ENCODE results near the gene PKNOX2.

Gene PKNOX2

DNA sequence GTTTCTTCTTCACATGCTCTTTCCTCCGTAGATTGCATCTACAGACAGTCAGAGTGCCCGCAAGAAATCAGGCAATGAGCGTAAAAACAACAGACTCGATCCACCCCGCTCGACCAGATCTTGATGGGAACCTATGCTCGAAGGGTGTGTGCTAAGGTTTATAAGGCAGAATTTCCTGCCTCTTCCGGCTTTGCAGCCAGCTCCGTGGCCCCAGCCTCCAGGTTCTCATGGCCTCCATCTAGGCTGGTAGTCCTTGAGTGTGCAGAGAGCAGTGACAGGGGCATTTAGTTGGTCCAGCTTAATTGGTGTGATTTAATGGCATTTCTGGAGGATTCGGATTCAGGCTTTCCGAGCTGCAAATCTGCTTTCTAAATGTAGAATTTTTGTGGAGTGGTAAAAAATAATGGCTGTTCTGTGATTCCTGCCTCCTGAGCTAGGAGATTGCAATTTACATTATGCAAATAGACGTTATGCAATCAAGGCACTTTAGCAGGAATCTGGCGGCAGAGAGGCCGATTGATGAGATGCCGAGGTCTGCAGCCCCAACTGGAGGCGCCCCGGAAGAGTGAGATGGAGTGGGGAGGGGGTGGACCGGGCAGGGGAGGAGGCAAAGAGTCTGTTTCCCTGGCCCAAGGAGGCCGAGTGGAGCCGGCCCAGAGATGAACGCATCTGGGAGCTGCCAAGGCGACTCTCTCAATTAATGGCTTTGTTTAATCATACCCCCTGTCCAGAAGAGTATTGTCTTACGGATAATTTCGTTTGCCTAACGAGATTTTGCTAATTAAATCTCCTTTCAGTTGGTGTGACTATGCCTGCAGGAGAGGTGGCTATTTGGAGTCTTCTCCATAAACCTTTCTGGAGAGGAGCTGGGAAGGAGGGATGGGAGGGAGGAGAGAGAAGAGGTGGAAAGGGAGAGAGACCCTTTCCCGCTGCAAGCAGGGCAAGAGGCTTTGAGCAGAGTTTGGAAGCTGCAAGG lies 75.3 kb downstream of the PKNOX2 start:
- DNase-seq: no peak

DNA sequence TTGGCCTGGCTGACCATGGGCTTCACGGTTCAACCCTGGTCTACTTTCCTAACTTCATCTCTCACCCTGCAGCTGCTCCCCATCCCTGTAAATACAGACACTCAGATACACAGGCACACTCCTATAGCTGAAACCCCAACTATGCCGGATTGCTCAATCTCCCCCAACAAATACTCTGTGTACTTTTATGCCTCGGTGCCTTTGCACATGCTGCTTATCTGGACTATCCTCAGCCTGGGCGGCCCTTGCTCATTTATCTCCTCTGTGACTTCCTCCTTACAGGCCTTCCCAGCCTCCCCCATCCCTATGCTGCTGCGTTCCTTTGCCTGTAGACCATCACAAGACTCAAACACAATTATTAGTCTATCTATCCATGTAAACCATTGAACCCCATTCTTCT lies 76.6 kb downstream of the PKNOX2 start:
- no peak for DNase-seq

DNA sequence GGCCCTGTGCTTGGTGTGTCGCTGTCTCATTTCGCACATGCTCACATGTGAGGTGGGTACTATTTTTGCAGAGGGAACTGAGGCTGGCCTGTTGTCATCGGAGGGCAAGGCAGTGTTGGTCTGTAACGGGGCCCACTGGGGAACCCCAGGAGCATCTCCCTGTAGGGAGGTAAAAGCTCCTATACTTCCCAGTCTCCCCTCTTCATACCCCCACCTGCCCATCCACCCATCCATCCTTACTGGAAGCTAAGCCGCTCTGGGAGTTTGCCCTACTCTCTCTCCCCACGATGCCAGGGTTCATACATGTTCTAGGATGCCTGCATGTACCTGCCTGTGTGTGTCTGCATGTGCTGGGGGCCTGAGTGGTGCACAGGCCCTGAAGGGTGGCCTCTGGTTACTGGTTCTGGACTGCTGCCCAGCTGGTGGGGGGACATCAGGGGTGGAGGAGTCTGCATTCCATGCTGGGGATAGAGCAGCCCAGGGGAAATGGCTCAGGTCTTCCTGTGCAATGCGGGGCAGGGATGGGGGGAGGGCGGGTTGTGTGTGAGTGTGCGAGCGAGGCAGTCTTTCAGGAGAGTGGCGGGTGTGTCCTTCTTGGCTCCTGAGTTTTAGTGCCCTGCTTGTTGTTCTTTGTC lies 77.7 kb downstream of the PKNOX2 start:
- DNase-seq: no peak

DNA sequence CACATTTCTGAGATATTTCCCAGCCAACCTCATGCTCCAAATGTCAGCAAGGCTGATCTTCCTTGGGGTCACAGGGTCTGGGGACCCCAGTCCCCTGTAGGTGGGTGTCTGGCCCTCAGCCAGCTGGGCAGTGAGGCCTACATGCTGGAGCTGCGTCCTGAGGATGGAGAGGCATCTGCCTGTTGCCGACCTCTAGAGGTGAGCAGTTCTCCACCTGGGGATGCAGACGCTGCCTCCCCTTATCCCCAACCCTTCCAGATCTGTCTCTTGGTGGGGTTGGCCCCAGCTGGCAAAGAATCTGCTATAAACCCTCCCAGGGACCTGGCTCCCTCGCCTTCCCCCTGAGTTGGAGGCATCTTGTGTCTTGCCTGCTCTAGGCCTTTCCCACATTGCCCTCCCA lies 79.6 kb downstream of the PKNOX2 start:
- DNase-seq: no peak

DNA sequence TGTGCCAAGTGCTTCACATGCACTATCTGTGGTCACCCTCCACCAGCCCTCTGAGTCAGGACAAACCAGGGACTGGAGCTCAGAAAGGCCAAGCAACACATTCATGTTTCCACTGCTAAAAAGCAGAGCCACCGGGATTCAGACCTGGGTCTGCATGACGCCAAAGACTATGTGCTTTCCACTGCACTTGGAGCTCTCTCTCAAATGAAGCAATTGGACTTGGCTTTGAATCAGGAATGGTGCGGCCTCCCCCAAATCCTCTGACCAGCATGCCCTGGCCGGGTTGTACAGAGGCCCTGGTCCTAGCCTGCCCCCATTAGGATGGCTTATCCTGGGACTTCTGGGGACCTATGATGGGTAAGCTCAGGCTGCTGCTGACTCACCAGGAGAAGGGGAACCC lies 80.7 kb downstream of the PKNOX2 start:
- DNase-seq: no peak

DNA sequence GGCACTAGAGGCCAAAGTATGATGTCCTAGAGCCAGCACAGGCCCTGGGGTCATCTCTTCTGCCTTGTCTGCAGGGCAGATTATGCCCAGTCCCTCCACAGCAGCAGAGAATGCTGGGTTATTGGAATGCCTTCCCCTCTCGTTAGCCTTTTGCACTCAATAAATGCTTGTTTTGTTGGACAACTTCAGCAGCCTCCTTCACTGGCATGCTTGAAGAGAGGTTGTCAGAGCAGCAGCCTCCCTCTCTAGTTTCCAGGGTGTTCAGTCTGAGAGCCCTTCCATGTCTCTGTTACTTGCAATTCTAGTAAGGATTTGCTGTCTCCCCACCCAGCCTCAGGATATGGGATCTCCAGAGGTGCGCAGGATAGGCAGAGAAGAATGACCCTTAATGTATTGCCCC lies 82.9 kb downstream of the PKNOX2 start:
- no peak for DNase-seq

DNA sequence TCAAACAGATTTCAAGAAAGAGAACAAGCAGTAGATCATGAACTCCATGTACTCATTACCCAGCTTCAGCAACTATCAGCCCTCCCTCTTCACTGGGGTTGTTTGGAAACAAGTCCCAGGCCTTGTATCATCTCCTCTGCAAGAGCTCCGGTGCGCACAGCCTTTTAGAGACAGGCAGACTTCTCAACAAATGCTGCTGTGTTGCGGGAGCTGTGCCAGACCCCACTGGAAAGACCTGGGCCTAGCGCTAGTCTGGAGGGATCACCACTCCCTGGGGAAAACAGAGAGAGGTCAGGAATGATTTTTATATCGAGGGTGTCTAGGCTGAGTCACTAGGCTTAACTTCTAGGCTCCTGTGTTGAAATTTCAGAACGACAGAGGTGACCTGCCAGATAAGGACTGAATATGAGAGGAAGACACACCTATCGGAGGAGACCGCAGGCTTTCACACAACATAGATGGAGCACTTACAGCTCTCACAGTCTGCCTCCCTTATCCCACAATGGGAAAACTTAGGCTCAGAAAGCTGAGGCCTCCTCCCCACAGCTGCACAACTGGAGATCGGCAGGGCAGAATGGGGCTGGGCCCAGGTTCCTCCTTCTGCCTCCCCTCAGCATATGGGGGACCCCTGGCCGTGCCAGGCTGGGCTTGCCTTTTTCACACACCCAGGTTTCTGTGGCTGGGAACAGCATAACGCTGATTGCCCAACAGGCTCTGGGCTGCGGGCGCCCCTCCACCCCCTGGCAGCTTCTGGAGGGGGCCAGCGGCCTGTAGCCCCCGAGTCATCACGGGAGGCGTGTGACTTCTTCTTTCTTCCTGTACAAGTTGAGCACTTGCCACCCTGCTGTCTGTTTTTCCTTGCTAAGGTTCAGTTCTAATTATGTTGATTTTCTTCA lies 86.0 kb downstream of the PKNOX2 start:
- no peak for DNase-seq

DNA sequence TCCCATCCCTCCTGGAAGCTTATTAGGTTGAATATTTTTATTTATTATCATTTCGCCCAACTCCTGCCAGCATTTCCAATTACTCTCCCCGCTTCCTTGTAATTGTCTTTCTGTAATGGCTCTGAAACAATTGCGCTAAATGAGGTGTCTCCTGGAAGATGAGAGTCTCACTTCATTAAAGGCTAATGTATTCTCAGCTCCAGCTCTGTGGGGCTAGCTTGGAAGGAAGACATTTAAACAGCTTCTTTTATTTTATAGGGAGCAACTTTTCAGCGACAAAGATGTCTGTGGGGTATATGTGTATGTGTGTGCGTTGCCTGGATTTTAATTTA lies 86.6 kb downstream of the PKNOX2 start:
- no peak for DNase-seq

DNA sequence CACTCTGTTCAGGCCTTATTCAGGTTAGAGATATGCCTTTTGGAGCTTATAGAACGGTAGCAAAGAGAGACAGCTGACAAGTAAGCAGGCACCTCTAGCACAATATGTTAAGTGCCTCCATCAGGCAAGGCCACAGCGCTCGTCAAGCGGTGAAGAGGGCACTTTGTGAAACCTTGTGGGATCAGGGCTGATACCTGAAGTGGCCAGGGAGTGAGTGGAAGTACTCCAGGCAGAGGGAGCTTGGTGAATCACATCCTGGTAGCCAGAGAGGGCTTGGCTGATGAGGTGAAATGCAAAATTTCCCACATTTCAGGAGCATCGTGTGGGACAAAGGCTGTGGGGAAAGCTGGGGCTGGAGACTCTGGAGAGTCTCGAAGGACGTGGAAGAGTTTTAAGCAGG lies 87.4 kb downstream of the PKNOX2 start:
- no peak for DNase-seq

DNA sequence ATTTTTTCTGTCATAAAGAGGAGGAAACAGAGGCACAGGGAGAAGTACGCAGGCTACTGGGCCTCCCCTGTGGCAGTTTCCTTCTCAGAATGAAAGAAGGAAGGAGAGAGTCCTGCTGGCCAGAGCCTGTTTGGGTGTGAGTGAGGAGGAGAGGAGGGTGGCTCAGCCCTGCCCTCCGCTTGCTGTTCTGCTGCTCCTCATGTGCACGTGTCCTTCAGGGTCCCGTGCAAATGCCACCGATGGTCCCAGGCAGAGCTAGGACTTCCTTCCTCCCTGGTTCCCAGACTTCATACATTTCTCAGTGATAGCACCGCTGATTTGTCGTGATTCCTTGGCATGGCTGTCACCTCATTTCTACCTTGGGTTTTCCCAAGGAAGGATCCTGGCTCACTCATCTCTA lies 88.7 kb downstream of the PKNOX2 start:
- DNase-seq: no peak

DNA sequence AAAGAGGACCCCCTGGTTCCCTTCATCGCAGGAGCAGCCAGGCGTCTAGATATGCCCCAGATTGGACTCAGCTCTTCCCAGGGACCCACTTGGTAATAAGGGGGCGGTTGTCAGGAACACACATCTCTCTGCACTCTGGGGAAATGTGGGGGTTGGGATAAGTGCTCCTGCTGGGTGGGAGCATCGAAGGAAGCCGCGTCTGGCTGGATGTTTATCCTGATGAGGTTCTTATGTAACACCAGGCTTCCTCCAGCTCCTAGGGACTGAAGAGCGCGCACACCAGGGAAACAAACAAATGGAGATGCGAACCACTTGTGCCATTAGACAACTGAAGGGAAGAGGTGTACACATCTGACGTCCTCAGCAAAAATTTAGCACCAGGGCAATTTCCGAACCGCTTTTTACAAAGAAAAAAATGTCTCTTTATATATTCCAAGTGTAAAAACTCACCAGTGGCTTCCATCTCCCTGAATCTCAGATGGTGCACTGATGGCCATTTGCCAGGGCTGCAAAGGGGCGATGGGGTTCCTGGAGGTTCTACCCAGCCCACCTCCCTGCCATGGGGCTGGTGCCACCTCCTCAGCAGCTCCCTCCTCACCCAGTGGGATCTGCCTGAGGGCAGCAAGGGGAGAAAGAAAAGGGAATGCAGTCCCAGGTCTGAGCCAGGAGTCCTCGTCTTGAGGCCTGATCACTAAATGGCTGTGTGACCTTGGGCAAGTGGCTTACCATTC lies 89.4 kb downstream of the PKNOX2 start:
- no peak for DNase-seq

DNA sequence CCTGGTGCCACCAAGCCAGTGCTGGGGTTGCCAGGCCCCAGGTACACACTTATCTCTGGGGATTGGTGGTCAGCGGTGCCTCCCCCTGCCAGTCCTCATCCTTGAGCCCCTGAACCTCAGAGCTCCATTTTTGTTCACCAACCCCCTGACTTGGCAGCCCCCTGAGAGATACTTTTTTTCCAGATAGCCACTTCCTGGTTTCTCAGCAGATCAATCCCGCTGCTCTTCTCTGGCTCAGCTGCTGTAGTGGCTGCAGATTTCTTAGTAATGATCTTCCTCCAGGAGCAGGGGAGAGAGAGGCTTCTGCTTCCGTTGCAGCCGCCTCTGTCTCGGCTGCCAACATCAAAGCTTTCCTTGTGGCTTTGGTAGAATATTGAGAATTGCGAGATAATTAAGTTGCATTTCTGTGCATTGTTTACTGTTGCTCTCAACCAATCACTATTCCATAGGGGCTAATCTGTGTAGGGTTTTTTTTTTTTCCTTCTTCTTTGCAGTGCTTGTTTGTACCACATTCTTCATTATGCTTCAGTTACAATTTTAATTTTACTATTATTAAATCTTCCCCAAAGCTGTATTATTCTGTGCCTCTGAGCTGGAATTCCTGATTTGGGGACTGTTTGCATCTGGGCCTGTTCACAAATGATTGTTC lies 92.1 kb downstream of the PKNOX2 start:
- no peak for DNase-seq

DNA sequence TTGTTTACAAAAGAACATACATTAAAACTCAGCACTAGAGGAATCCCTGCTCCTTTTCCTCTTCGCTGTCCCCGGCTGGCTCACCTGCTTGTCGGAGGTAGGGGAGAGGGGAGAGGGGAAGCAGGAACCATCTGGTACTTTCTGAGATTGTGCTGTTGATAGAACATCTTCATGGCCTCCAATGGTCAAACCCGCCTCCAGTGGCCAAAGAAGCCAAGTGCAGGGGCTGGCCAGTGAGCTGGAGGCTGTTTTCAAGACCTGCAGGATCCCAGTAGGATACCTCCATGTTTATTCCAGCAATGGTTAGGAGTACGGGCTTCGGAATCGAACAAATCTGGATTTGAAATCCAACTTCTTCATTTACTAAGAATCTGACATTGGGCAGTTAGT lies 92.6 kb downstream of the PKNOX2 start:
- no peak for DNase-seq

DNA sequence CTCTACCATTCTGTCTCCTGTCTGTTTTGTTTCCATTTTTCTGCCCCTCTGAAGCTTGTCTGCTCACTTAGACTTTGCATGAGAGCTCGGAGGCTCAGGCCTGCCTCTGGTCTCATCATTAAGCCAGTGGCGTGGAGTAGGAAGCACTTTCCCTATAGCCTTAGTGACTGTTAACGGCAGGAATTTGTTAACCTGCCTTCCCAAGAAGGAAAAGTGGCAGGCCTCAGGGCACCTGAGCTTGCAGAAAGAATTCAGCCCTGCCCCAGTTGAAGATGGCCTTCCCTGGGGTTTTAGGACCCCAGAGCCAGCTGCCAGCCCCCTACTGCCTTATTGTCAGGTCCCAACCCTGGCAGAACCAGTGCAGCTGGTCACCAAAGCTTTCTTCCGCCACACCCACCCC lies 93.2 kb downstream of the PKNOX2 start:
- DNase-seq: no peak

DNA sequence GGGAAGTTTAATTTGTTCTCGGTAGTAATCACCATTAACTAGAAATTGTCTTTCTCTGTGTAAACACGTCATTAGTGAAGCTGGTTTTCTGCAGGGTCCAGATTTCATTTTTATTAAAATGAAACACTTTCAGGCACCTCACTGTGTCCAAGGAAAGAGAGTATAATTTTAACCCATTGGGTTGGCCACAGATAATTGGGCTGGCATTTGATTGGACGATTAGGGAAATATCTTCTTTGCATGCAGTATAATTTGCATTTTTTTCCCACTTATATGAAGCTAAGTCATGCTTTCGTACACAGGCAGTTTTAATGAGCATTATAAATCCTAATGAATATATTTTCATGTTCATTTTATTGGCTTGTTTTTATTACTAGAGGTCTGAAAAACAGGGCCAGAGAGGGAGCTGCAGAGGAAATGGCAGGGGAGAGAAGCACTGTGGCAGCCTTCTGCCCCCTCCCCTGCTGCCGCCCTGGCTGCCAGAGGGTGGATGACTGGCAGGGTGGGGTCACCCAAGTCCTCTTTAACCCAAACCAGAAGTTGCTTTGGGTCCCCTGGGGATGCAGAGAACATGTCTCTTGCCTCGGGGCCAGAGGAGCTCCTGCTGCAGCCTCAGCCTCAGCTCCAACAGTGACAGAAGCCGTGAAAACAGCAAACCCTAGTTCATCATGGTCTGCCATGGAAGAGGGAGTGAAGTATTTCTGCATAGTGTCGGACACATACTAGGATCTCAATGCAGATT lies 93.9 kb downstream of the PKNOX2 start:
- DNase-seq: no peak

DNA sequence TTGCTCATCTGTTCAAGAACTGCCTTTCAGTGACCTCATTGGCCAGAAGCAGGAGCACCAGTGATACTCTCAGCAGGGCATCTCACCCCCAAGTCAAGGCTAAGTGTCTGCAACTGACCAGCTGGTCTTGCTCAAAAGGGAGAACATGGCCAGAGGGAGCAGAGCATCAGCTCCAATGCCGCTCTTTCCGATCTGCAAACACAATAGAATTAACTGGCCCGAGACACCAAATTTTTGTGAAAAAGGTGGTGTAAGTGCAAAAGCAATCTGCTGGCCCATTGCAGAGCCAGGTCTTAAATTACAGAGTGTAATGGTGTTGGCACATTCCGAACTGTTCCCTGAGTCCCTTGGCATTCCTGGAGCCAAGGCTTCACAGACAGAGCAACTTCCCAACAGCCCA lies 97.0 kb downstream of the PKNOX2 start:
- no peak for DNase-seq

DNA sequence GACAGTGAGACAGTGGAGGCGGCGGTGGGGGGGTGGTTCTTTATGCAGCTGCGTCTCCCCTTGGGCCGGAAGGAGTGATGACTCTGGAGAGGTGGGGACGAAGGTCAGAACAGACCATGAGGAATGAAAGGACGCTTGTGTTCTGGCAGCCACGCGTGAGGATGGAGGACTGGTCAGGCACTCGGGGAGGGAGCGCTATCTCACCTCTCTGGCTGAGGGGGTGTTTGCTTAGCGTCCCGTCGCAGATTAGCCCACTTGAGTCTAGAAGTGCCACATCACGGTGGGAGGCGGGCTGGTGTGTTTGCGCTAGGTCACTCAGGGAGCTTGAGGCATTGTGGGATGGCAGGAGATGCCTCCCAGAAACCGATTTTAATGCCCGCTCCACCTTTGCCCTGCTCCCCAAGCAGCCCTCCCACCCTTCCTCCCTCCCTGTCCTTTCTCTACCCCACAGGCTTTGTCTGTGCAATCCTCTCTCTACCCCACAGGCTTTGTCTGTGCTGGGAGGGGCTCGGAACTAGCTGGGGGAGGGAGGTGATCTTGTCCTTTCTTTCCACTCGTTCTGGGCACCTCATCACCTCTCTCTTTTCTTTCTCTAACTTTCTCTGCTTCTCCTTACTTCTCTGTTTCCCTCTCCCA lies 97.8 kb downstream of the PKNOX2 start:
- no peak for DNase-seq

DNA sequence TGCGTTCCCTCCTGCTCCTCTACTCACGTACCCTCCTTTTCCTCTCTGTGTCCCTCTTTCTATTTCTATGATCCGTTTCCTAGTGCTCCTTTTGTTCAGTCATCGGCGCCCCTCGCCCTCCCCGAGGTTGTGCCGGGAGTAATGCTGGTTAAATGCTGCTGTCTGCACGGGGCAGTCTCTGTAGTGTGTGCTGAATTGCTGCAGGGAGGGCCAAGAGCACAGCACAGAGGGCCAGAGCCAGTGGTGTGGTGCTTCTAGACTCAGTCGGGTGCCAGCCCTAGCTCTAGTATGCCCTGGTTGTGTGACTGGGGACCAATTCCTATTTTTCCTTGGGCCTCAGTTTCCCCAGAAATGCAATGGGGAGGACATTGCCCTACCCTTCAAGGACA lies 98.3 kb downstream of the PKNOX2 start:
- no peak for DNase-seq

DNA sequence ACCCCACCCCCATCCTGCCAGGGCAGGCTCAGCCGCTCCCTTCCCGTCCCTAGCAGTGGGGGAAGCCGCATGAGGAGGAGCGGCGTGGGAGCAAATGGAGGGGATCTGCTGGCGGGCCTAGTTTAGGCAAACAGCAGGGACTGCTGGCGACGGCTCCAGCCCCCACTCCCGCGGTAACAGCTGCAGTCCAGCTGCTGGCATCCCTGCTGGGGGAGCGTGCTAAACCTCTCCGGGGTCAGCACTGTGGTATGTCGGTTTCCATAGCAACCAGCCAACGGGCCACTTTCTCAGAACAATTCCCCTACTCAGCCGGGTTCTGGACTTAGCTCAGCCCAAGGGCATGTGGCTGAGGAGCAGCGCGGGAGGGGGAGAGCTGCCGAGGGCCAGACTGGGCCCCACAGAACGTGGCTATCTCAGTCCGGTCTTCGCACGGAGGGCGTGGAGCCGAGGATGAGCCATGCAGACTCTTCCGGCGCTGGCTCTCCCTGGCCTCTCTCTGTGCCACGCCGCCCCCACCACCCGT lies 98.8 kb downstream of the PKNOX2 start:
- DNase-seq: no peak

DNA sequence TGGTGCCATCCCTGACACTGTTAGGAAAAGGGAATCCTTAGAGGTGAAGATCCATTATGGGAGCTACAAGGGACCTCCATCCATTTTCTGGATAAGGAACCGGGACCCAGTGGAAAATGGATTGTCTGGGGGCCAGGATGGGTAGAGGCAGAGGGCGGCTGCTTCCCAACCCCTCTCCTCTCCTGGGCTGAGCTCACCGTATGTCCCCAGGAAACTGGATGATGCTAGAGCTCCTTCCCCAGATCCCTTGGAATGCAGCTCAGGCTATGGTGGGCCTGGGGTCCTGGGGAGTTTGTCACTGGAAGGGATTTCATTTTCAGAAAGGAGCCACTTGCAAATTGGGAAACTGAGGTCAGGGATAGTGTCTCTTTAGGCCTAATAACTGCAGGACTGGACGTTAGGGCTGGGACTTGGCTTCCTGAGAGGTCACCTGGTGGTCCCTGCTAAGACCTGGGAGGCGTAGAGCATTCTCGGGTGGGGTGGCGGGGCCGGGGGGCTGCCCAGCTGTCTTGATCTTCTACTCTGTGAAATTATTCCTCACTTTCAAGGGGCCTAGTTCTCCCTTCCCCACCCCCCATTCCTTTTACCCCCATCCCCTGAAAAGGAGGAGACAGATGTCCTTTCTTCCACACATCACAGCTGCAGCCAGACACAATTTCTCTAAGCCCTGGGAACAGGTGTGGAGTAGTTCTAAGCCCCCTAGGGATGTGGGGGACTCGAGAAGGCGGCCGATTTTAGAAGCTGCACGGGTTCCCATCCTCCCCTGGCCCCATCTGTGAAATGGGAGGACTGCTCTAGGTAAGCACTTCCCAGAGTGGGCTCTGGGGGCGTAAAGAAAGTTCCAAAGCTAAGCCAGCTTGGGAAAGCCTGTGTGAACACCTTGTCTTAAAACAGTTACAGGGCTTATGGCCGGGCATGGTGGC lies 99.8 kb downstream of the PKNOX2 start:
- no peak for DNase-seq
